Left lung (tissue), 10 donors: ENCODE measurements around the gene NRL. TPM values are rescaled to one million over a fixed set of nuclear protein-coding genes. Genes with fewer than 3 reads are reported as not detected.

ENCODE experiments used
- ATAC-seq: fragments of 200-7000 bp; cut with Tn5 transposase; one replicate; pipeline ENCODE4 v1.9.1; 2020; ENCODE audit warnings: moderate library complexity
- DNase-seq, 4 donors: peaks; one replicate each; pipeline ENCODE4 v3.0.0-alpha.2; 2013 to 2020
- H3K27ac ChIP-seq, 2 donors: fragments of 200-600 bp; sonication (generic) in 1 of 2; one replicate each; pipeline versions ENCODE4 v1.5.0 to v1.8.0; 2020 to 2021
- H3K27me3 ChIP-seq, 2 donors: fragments of 200-600 bp; sonication (generic) in 1 of 2; one replicate each; pipeline versions ENCODE4 v1.5.0 to v1.8.0; 2020 to 2021
- H3K36me3 ChIP-seq, 2 donors: fragments of 200-600 bp; sonication (generic) in 1 of 2; one replicate each; pipeline versions ENCODE4 v1.5.0 to v1.8.0; 2020 to 2021
- H3K4me1 ChIP-seq, 2 donors: fragments of 200-600 bp; one replicate each; pipeline ENCODE4 v1.8.0; 2021
- H3K4me3 ChIP-seq, 2 donors: fragments of 200-600 bp; sonication (generic) in 1 of 2; one replicate each; pipeline versions ENCODE4 v1.5.0 to v1.8.0; 2020 to 2021; ENCODE audit warnings: mild to moderate bottlenecking in 1 of 2
- H3K9me3 ChIP-seq, 2 donors: fragments of 200-600 bp; sonication (generic) in 1 of 2; one replicate each; pipeline versions ENCODE4 v1.5.0 to v1.8.0; 2020 to 2021
- intact Hi-C, 2 donors: fragments of 100-400 bp; cut with DNase I; formaldehyde crosslinking; loops; one replicate each; pipeline versions ENCODE4 v1.11.2 to v1.14.2; 2022
- polyA plus RNA-seq, 6 donors: library from polyadenylated mRNA; unstranded; fragments of 120-200 nt; gene quantifications; one replicate each; pipeline ENCODE4 v1.2.1, GENCODE V29; 2013; ENCODE audit not compliant: insufficient read length in 6 of 6
- total RNA-seq, 2 donors: library from RNA; stranded (reverse); fragmentation: NEBNext Ultra II Directional; extraction: Animal tissue kit (Norgen Biotek cat#: 25700); gene quantifications; one replicate each; pipeline ENCODE4 v1.2.1, GENCODE V29; 2021
- TF ChIP-seq, protein P1 (sequence below), 2 donors: fragments of 200-600 bp; sonication (generic) in 1 of 2; IDR thresholded peaks; one replicate each; pipeline versions ENCODE4 v1.5.0 to v1.8.0; 2021; ENCODE audit warnings: antibody characterized with exemption in 2 of 2
- donor health status: DM: no; HTN: yes; CAD: no.
- donor health status: DM: no; HTN: no; CAD: no.

NRL gene
- total and polyA plus RNA-seq, 8 donors: 0.97 to 2.7 (median 1.6) TPM

DNA sequence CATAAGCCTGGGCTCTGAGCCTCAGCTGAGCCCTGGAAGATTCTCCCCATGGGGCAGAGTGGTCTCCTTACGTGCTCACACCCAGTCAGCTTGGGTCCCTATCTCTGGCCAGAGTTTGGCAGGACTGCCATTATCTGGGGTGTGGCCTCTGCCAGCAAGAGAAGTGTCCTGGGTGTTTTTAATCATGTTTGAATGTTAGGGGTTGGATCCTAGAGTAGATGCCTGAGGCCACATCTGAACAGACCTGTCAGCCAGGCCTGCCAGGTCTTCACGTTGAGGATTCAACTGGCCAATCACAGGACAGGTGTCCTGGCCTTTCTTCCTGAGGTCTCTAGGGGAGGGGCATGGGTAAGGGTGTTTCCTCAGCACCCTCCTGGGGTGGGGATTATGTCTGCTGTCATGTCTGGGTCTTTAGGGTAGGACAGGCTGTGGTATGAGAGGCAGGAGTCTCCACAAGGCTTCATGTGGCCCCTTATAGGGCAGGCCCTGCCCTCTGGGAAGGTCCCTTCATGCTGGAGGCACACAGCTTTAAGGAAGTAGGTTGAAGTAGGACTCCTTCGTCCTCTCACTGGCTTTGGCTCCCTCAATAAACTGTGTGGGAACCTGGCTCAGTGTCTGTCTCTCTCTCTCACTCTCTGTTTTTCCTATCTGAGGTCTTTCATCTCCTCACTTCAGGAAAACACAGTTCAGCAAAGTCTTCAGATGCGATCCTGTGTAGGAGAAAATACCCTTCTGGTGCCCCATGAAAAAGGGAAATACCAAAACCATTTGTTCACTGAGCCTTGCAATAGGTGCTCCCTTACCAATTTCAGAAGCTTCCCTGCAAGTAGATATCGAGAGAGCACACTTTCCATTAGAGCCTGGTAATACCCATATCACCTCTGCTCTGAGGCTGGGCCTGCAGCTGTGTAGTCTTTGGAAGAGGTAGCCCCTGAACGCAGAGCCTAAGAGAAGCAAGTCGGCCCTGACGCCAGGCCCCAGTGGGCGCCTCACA is 9.0 kb upstream of the NRL start:
- TF ChIP-seq, protein P1, sequence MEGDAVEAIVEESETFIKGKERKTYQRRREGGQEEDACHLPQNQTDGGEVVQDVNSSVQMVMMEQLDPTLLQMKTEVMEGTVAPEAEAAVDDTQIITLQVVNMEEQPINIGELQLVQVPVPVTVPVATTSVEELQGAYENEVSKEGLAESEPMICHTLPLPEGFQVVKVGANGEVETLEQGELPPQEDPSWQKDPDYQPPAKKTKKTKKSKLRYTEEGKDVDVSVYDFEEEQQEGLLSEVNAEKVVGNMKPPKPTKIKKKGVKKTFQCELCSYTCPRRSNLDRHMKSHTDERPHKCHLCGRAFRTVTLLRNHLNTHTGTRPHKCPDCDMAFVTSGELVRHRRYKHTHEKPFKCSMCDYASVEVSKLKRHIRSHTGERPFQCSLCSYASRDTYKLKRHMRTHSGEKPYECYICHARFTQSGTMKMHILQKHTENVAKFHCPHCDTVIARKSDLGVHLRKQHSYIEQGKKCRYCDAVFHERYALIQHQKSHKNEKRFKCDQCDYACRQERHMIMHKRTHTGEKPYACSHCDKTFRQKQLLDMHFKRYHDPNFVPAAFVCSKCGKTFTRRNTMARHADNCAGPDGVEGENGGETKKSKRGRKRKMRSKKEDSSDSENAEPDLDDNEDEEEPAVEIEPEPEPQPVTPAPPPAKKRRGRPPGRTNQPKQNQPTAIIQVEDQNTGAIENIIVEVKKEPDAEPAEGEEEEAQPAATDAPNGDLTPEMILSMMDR (IDR thresholded peaks at IDR 0.05): no peak
- H3K4me1 ChIP-seq: no peaks in the 10 kb centered on the region
- intact Hi-C loops: no loop called here
- H3K9me3 ChIP-seq: no peaks in the 10 kb centered on the region
- ATAC-seq (no peak), DNase-seq (peak in 1 of 4 donors; percentile 39)
- H3K36me3 ChIP-seq: peaks cover 0 to 58% of the 10 kb centered on the region in 2 donors
- no peaks in the 10 kb centered on the region for H3K27me3 ChIP-seq
- H3K27ac ChIP-seq: peak overlapping the region in 1 of 2 donors; percentile 13
- no peak overlapping the region for H3K4me3 ChIP-seq

DNA sequence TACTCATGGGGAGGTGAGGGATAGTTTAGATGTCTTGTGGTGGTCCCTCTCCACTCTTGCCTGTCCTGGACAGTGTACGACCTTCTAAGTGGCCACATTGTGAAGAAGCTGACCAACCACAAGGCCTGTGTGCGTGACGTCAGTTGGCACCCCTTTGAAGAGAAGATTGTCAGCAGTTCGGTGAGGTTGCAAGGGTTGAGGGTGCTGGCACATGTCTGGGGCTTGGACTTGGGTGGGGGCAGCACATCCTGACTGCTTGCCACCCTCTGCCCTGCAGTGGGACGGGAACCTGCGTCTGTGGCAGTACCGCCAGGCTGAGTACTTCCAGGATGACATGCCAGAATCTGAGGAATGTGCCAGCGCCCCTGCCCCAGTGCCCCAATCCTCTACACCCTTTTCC is 8.1 kb upstream of the NRL start:
- ATAC-seq (no peak), DNase-seq (peak in 1 of 4 donors; percentile 48)
- Histone ChIP-seq H3K4me1 (no peaks in the 10 kb centered on the region), H3K4me3 (no peak overlapping the region), H3K27ac (no peak overlapping the region), H3K36me3 (peaks cover 0 to 66% of the 10 kb centered on the region in 2 donors), H3K9me3 (no peaks in the 10 kb centered on the region), H3K27me3 (no peaks in the 10 kb centered on the region)
- intact Hi-C loops: no loop called here
- TF ChIP-seq, protein P1 (IDR thresholded peaks at IDR 0.05): no peak

DNA sequence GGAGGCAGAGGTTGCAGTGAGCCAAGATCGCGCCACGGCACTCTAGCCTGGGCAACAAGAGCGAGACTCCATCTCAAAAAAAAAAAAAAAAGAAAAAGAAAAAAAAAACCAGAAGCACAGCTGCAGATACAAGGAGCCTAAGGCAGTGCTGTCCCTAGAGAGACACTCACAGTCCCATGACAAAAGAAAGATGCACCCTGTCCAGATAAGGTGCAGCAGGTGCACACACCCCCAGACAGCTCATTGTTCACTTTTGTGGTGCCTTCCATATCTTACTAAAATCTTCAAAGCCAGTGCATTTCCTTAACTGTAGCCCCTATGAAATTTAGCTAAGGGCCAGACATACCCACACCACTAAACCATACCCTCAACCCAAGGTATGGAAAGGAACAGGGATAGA is 7.7 kb upstream of the NRL start:
- peaks cover 0 to 71% of the 10 kb centered on the region in 2 donors for H3K36me3 ChIP-seq
- TF ChIP-seq, protein P1 (IDR thresholded peaks at IDR 0.05): no peak

DNA sequence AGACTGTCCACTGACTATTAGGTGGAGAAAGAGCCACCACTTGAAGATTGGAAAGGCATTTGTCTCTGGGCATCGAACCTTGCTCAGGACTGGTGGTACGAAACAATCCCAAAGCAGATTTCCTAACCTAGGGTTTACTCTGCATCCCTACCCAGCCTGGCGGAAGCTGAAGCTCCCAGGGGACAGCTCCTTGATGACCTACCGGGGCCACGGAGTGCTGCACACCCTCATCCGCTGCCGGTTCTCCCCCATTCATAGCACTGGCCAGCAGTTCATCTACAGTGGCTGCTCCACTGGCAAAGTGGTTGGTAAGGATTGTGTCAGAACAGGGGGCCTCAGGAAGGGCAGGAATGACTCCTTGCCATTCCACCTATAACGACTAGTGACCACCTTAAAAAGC is 6.5 kb upstream of the NRL start:
- Histone ChIP-seq H3K9me3 (no peaks in the 10 kb centered on the region), H3K36me3 (peaks cover 0 to 77% of the 10 kb centered on the region in 2 donors)
- TF ChIP-seq, protein P1 (IDR thresholded peaks at IDR 0.05): no peak

More for the DNA sequence above, 7.7 kb upstream of the NRL start:
- Histone ChIP-seq H3K9me3 (no peaks in the 10 kb centered on the region), H3K27me3 (no peaks in the 10 kb centered on the region), H3K27ac (no peak overlapping the region), H3K4me1 (peaks cover 0 to under 1% of the 10 kb centered on the region in 2 donors), H3K4me3 (no peak overlapping the region)
- no peak for DNase-seq
- ATAC-seq: no peak
- intact Hi-C loops: no loop called here

DNA sequence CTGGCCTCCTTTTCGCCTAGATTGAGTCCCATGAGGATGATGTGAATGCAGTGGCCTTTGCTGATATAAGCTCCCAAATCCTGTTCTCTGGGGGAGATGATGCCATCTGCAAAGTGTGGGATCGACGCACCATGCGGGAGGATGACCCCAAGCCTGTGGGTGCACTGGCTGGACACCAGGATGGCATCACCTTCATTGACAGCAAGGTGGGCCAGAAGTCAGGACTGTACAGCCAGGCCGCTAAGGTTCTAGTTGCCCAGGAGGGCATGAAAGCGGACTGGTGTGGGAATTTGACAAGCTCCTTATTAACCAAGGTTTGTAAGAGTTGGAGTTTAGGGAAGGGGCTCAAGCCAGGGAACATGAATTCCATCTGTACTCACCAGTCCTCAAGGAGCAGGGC is 4.9 kb upstream of the NRL start:
- ATAC-seq: no peak
- Histone ChIP-seq H3K36me3 (peaks cover 0 to 77% of the 10 kb centered on the region in 2 donors), H3K9me3 (no peaks in the 10 kb centered on the region), H3K4me3 (no peak overlapping the region), H3K27ac (no peak overlapping the region), H3K4me1 (peaks cover 6 to 22% of the 10 kb centered on the region in 2 donors), H3K27me3 (no peaks in the 10 kb centered on the region)
- DNase-seq: peak in 1 of 4 donors; percentile 22
- TF ChIP-seq, protein P1 (IDR thresholded peaks at IDR 0.05): no peak
- intact Hi-C loops: no loop called here

More for the DNA sequence above, 6.5 kb upstream of the NRL start:
- H3K27me3 ChIP-seq: no peaks in the 10 kb centered on the region
- H3K4me3 ChIP-seq: no peak overlapping the region
- H3K27ac ChIP-seq: no peak overlapping the region
- intact Hi-C loops: no loop called here
- DNase-seq: no peak
- H3K4me1 ChIP-seq: peaks cover 0 to 13% of the 10 kb centered on the region in 2 donors
- no peak for ATAC-seq
